ENCODE measurements around the gene FAM83F.
A peak's percentile ranks its signal among the peaks of the same experiment; 100 is the strongest.

The FAM83F gene

GRCh38 chr22:40037320-40037719 lies 42.6 kb downstream of the FAM83F start:
- DNase-seq, result no peak

DNA sequence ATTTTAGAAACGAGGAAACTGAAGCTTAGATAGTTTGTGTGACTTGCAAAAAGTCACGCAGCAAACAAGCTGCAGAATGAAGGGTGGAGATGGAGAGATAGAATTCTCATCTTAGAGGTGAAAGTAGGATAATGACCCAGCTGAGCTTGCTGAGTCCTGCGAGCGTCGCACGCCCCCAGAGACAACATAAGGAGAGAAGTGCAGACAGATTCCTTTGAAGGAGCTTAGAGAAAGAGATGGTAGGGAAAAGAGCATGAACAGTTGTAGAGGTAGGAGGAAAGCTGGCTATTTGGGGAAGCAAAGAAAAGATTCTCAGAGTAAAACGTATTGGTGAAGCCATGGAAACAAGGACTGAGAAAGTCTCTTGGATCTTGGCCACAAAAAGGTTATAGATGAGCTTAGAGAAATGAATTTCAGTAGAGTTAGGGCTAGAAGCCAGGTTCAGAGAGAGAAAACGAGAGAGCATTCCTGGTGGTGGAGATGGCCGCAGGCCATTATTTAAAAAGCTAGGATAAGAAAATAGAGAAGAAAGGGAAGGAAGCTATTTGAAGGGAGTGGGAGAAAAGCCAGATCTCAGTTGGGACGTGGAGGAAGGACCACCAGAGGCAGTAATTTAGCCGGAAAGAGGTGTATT lies 44.8 kb downstream of the FAM83F start:
- no peak for DNase-seq

- peak in 1 of 14 donors; percentile 25 for DNase-seq
Measured at GRCh38 chr22:40040927-40041326, 46.2 kb downstream of the FAM83F start.

GRCh38 chr22:40041366-40042137 lies 46.8 kb downstream of the FAM83F start:
- no peak for DNase-seq

- DNase-seq, result no peak
Measured at GRCh38 chr22:40042312-40042711, 47.6 kb downstream of the FAM83F start.

GRCh38 chr22:40043081-40043480 lies 48.3 kb downstream of the FAM83F start:
- DNase-seq, result no peak

- no peak for DNase-seq
Measured at GRCh38 chr22:40043793-40044101, 49.0 kb downstream of the FAM83F start.

- peak; percentile 91 to 100 (median 98) for DNase-seq
Measured at GRCh38 chr22:40044102-40044869, 49.5 kb downstream of the FAM83F start.

GRCh38 chr22:40044870-40045834 lies 50.4 kb downstream of the FAM83F start:
- peak in 8 of 14 donors; percentile 28 to 73 (median 45) for DNase-seq

DNA sequence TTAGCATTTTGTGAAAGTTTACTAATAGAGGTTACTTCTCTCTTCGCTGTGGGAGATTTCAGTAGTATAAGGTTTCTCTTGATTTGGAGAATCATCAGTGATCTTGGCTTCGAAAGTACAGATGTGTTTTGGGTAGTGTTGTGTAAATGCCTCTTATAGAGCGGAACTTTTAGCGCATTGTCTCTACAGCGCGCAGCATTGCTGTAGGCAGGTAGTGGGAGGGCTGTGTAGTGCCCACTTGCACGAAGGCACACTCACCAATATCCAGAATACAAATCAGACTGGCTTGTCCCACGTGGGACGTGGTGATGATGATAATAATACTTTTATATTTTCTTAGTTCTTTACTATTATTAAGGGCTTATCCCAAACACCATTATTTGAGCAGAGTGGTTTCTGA lies 51.4 kb downstream of the FAM83F start:
- no peak for DNase-seq

GRCh38 chr22:40050258-40050657 lies 55.5 kb downstream of the FAM83F start:
- DNase-seq, result no peak

DNA sequence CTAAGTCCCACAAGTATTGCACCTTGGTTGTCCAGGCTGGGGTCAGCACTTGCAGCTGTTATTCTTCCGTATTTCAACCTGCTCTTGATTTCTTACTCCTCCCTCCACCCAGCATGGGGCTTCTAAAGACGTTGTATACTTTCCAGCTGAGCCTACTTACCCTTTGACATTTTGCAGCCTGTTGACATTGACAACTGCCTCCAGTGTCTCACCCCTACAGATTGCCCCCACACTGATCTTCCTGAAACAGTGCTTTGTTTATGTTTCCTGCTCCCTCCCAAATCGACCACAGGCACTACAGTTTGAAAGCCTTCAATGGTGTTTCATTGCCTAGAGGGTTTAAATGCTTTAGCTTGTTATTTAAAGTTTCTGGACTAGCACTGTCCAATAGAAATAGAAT lies 56.6 kb downstream of the FAM83F start:
- no peak for DNase-seq

GRCh38 chr22:40053460-40053859 lies 58.7 kb downstream of the FAM83F start:
- no peak for DNase-seq

GRCh38 chr22:40054486-40054885 lies 59.7 kb downstream of the FAM83F start:
- no peak for DNase-seq

DNA sequence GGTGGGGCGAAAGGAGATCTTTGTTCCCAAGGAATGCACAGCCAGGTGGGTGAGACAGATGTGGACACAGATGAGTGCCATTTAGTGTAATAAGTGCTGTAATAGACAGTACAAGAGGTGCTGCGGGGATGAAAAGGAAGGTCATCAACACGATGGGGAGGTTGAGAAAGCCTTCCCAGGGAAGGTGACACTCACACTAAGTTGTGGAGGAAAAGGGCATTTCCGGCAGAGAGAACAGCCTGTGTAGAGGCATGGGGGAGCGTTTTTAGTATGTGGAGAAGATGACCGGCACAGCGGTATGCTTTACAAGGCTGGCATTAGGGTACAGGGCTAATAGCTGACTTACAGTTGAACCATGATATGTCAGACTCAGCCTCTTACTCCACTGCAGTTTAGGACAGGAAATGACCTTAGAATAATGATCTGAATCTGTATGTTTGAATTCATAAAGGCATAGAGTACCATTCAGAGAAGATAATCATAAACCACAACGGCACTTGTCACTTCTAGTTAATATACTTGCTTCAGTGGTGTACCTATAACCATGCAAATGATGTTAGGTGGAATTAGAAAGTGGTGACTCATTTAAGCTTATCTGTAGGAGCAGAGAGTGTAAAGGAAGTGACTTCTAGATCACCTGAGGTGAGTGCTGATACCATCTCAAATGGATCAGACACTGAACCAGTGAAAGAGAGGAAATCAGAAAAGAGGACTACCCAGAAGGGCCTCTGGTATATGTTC lies 60.6 kb downstream of the FAM83F start:
- no peak for DNase-seq

DNA sequence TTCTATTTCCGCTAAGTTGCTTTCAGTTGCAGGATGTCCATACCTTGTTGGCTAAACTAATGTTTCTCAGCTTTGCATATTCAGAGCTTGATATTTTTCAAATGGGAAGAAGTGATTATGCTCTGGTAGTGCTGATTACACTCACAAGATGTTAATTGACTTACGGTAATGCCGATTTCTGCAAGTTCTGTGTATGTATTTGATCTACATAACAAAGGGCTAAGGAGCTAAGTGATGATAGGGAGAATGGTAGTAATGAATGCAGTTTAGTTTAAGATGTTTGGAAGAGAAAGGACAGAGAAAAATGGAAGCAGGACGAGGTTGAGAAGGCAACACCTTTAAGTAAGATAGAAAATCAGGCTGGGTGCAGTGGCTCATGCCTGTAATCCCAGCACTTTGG lies 61.4 kb downstream of the FAM83F start:
- no peak for DNase-seq

DNA sequence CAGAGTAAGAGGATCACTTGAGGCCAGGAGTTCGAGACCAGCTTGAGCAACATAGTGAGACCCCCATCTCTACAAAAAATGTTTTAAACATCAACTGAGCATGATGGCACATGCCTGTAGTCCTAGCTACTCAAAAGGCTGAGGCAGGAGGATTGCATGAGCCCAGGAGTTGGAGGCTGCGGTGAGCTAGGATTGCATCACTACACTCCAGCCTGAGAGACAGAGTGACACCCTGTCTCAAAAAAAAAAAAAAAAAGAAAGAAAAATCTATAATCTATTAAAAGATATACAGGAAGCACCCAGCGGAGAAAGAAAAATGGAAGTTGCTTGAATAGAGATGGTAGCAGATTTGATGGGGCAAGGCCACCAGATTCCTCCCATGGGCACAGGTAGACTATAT lies 61.8 kb downstream of the FAM83F start:
- DNase-seq, result no peak

- no peak for DNase-seq
Measured at GRCh38 chr22:40057652-40058051, 62.9 kb downstream of the FAM83F start.

DNA sequence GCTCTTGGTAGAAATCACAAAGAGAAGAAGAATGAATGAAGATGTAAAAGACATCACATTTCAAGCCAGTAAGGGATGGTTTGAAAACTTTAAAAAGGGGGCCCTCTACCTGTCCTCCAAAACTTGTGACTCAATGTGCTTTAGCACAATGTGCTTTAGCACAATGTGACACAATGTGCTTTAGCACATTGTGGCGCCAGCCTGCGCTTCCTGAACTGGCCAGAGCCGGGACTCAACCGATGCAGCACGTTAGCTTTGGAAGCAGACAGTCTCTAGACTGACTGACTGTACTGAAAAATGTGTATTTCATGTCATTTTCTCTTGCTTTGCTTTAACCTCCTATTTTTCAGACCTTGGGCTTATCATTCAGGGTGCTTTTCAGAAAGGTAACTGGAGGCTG lies 63.5 kb downstream of the FAM83F start:
- no peak for DNase-seq

GRCh38 chr22:40065981-40066380 lies 71.2 kb downstream of the FAM83F start:
- no peak for DNase-seq

DNA sequence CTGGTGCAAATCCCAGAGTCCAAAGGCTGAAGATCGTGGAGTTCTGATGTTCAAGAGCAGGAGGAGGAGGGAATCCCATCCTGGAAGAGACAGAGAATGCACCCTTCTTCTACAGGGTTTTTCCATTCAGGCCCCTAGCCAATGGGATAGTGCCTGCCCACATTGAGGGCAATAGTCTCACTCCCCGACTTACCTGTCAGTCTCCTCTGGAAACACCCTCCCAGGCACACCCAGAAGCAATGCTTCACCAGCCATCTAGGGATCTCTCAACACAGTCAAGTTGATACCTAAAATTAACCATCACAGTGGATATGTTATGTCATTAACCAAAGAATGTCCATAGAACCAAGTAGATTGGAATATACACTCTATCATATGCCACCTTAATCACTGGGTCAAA lies 72.9 kb downstream of the FAM83F start:
- DNase-seq, result no peak

DNA sequence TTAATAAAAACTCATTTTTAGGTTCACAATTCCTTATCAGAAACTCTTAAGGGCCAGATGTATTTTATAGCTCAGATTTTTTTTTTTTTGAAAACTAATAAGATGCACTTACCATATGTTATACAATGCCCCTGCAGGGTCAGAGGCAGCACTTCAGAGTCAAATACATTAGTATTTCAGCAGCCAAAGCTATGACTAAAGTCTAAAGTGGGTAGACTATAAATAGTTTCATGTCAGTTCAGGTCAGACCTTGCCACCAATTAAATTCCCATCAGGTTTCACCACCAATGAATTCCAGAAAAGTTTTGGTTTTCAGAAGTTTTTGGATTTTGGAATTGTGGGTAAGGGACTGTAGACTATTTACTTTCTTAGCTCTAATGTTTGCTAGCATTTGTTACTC lies 75.9 kb downstream of the FAM83F start:
- no peak for DNase-seq

Data from C1 segment of cervical spinal cord (tissue), 14 donors.